ENCODE measurements around the gene ARHGAP22. TPM values are rescaled to one million over a fixed set of nuclear protein-coding genes. Genes with fewer than 3 reads are reported as not detected.

ARHGAP22 gene
- total RNA-seq, 1 donor from 2014 or later: 1.6 TPM

DNA sequence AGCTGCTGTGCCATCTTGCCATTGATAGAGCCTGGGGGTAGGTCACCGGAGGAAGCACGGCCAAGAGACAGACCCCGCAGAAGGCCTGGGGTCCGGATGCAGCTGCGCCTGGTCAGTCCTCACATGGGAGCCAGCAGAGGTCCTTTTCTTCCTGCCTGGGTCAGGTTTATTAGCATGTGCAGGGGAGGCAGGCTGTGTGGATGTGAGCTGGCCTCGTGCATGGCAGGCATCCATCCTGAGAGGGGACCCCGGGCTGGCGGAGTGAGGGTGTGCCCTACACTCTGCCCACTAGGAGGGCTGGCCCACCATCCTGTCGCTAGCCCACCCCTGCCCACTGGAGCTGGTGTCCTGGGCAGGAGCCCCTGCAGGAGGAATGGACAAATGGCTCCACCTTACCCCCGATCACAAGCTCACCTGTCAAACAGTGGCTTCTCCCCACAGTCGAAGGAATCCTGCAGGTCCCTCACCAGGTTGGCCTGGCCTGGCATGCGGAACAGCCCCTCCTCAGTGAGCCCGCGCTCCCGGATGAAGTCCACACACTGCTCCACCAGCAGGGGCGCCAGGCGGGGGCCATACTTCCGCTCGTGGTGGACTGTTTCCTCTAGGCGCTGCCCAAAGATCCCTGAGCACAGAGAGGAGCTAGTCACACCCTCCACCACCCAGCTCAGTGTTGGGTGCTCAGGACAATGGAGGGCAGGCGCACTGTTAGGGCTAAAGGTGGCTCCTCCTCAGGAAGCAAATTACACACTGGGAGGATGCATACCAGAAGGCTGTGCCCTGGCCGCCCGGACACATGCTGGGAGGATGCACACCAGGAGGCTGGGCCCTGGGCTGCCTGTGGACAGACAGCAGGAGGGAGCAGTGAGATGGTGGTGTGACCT lies 145.4 kb downstream of the ARHGAP22 start:
- ATAC-seq: no peak

DNA sequence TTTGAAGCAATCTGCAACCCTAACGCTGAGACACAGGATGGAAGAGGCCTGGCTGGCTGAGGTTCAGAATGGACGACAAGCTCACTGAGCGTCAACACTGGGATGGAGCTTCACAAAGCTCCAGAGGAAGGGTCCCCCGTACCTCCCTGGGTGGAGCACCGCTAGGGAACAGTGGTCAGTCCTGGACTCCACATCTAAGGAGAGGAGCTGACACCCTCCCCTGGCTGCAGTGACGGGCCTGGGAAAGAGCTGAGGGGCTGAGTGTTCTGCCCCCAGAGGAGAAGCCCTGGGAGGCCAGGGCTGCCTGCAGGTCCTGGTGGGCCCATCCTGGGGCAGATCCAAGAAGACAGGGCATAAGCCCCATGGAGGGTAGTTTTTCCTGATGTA lies 146.2 kb downstream of the ARHGAP22 start:
- ATAC-seq: no peak

DNA sequence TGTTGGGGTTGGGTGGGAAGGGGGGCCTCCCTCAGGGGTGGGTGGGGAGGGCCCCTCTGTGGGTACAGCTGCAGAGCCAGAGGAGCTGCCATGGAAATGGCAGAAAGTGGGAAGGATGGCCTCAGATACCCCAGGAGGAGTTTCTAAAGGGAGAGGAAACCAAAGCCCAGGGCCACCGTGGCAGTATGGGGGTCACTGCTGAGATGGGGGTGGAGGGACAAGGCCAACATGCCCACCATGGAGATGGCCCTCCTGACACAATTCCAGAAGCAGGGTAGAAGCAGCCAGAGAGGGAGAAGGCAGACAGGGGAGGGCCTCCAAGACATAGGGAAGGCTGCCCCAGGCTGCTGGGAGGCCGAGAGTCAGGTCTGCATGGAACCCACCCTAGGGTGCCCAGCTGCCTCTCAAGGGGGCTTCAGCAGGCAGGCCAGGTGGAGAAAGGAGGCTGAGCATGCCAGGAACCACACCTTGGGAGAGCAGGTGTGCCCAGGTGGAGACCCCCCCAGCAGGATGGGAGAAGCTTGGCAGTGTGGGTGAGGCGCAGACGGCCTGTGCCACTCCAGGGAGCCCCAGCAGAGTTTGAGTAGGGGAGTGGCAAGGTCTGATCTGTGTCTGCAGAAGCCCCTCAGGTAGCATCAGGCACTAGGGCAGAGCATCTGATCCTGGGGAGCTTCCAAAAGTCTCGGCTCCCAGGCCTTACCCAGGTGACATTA lies 146.8 kb downstream of the ARHGAP22 start:
- ATAC-seq: no peak

DNA sequence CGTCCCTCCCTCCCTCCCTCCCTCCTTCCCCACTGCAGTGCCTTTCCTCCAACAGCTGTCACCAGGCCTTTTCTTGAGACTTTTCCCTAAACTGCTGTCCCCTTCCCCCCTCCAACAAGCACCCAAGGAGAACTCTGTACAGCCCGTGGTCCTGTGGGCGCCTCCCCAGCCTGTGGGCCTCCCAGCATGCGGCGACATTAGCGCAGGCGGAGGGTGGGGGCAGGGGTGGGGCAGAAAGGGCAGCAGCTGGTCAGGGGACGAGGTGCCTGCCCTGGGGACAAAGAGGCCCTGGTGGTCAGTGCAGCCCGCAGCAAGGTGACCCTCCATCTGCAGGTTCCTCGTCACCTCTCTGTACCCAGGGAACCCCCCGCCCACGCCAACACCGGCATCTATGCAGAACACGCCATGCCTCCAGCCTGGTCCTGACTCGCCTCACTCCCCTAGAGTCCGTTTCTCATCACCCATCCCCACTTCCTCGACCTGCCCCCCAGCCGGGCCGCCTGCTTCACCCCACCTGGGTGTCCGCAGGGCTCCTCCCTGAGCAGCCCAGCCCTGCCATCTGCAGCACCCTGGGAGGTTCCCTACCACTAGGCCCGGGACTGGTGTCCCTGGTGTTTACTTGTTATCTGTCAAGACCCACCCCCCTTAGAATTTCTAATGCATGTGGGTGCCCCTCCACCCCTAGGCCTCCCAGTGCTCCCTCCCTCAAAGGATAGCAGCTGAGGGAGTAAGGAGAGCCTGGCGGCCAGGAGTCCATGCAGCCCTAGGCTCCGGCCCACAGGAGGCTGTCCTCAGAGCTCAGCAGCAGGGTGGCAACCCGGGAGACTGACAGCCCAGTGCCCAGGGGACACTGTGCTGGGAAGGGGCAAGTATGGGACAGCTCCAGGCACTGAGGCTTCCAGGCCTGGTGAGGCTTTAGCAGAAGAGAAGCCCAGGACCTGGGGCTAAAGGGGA lies 147.8 kb downstream of the ARHGAP22 start:
- ATAC-seq: no peak

DNA sequence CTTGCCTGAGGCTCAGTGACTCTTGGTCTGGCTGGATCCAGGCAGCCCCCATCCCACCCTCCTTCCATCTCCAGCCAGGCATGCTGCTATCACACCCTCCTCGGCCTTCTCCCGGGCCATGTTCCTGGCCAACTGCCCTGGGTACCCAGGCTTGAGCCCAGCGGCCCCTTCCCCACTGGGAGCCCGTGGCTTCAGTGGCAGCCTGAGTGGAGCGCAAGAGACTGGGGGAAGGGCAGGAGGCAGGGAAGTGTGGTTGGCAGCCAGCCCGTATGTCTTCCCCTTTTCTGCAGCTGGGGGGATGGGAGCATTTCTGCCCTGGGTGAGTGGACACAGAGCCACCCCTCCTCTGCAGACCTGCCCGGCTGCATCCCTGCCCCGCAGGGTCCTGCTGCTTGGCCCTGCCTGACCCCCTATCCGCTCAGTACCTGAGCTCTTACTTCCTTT lies 148.5 kb downstream of the ARHGAP22 start:
- ATAC-seq: no peak

DNA sequence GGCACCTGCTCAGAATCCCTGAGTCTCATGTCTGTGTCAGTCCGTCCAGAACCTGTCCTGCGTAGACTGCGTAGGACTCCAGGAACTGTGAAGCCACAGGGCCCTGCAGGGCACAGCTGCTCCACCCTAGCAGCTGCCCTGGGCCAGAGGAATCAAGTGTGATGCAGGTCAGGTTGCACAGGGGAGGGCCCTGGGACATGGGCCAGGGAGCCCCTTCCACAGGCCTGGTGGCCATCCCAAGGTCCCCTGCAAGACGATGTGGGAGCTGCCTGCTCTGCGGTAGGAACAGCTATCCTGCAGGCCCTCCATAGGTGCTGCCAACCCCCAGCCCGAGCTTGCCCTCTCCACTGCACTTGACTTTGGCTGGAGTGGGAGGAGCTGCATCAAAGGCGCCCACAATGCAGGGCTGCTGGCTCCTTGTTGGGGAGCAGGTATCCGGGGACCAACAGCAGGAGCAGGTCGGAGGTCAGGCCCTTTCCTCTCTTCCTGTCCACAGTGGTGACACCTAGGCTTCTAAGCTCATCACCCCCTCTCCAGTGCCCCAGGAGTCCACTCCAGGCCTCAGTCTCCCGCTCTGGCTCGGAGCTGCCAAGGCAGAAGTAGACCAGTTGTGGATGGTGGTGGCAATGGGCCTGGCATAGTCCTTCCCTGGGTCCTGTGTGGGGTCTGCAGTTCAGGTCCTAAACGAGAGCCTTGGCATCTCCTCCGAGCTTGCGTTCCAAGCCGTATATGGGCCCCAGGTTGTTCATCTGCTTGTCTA lies 149.3 kb downstream of the ARHGAP22 start:
- no peak for ATAC-seq

DNA sequence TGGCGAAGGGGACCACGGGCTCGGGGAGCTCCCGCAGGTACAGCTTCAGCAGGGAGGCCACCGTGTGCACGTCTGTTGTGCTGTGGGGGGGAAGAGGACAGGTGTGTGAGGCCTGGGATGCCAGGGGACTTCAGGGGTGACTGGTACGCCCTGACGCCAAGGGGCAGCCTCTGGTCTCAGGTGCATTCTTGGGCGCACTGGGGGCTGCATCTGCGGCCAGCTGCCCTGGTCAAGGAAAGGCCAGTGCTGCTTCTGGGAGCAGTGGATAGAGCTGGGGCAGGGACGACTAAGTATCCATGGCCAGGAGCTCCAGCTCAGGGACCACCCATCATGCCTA lies 149.8 kb downstream of the ARHGAP22 start:
- no peak for ATAC-seq

DNA sequence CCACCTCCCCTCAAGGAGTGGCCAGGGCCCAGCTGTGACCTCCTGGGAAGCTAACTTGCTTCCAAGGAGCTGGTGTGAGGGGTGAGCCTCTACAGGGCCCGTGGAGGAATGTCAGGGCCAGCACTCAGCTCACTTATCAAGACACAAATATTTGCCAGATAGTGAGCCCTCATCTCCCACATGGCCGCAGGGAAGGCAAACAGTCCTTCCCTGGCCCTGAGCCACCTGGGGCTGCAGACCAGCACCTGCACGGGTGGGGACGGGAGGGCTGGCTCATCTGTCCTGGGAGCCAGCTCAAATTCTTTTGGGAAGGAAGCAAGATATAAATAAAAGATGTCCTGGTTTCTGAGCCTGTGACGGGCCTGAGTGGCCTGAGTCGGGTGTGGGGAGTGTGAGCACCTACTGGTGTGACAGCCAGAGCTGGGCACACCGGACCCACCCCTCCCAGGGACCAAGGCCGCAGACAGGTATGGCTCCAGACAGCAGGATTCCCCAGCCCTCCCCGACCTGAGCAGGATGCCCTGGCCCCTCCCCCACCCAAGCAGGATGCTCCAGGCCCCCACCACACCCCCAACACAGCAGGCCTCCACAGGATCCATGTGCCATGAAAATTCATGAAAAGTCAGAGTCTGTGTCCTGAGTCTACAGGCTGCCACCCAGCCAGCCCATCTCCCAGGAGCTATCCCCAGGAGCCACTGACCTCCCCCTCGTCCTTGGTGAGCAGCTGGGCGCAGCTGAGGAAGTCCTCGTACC lies 150.4 kb downstream of the ARHGAP22 start:
- no peak for ATAC-seq

DNA sequence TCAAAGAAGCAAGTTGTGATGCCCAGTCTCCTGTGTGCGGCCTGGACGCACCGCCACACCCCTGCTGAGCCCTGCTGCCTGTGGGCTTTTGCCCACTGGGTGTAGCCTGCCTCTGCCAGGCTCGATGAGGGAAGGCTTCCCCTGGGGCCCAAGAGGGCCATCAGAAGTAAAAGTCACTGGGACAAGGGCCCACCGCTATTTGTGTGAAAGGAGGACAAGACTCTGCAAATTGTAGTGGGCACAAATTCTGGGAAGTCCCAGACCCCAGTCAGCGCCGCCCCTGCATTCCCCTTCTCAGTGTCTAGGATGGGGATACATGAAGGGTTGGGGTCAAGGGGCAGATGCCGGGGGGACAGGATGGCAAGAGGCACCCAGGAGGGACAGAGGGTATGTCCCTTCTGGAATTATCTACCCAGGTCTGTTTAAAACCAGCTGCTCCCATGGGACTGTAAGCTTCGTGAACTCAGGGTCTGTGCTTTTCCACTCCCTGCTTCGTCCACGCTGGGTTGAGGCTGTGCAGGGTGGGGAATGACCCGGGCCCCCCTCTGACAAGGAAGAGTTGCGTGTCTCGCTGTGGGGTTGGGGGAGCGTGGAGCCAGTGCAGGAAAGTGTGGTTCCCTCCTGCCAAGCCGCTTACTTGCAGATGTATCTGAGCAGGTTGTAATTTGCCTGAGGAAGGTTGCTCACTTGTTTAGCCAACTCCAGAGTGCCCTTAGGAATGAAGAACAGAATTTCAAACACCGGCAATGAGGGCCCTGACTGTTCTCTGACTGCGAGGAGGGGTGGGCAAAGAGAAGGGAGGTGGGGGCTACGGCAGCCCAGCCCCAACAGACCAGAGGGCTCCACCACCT lies 151.2 kb downstream of the ARHGAP22 start:
- no peak for ATAC-seq

DNA sequence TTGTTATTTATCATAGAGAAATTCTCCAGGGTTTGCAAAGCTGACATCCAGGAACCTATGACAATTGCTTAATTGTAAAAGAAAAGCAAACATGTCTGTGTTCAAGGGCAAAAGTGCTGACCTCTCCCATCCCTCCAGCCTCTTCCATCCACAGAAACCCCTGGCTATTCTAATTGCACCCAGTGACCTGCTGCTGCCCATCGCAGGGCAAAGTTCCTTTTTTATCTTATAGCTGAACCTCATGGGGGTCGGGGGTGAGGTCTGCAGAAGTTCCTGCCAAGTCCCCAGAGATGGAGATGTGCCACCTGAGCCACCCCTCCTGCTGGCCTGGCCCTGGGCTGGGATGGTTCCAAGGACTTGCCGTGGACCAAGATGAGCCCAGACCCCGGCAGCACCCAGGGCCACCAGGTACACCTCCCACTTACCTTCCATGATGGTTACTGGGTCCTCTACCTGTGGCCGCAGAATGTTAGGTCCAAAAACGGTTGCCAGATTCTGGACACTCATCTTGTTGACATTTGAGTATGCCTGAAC lies 151.9 kb downstream of the ARHGAP22 start:
- ATAC-seq: no peak

DNA sequence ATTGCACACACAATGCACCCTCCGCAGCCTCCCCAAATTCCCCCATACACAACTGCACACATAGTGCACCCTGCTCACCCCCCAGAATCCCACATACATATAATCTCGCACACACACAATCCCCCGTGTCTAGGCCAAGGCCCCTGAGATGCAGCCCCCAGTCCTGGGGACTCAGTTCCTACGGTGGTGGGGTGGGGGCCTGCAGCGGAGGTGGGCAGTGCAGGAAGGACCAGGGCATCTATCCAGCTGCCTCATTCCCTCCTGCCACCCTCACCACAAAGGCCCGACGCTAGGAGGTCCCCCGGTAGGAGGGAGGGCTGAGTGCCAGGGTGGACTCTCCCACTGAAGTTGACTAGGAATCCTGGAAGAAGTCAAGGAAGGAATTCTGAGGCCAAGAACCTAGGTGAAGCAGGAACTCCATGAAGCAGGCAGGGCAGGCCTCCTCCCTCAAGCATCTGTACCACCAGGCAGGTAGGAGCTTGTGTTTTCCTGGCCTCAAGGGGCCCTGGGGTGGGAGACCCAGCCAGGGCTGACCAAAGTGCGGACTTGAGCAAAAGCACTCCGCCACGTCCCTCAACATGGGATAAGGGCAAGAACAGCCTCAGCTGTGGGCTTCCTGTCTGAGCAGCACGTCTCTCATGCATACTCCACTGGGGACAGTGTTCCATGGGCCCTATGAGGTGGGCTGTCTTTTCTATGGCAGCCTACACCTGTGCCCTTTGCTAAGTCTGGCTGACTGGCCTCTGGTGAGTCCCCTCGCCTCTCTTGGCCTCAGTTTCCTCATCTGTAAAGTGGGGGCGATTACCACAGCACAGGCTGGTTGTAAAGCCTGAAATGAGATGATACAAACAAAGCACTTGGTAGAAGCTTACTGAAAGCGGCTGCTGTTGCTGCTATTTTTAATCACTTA lies 152.6 kb downstream of the ARHGAP22 start:
- no peak for ATAC-seq

DNA sequence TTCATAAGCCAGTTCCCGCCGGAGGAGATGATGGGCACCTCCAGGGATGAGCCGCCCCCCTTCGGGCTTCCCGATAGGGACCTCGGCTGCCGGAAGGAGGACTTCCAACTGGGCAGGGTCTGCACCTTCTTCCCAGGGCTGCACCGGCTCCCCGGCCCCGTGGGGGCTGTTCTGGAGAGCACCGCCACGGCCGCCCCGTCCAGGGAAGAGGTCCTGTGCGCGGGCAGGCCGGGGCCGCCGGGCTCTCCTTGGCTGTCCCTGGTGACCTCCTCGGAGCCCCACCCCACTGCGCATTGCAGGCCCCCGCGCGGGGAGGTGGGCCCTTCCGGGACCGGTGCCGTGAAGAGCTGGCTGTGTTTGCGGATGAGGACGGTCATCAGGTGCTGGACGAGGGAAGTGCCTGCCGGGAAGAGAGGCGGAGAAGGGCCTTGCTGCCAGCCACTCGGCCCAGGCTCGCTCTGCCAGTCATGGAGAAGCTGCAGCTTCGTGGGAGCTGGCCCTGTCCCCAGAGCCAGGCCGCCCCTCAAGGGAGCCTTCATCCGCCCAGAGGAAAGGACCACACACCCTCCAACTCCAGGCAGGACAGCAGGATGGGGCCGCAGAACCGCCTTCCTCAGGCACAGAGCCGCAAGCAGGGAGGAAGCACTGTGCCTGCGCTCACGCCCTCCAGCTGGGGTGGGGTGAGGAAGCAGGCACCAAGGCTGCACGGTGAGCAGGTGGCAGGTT lies 154.0 kb downstream of the ARHGAP22 start:
- ATAC-seq: peak; percentile 49

DNA sequence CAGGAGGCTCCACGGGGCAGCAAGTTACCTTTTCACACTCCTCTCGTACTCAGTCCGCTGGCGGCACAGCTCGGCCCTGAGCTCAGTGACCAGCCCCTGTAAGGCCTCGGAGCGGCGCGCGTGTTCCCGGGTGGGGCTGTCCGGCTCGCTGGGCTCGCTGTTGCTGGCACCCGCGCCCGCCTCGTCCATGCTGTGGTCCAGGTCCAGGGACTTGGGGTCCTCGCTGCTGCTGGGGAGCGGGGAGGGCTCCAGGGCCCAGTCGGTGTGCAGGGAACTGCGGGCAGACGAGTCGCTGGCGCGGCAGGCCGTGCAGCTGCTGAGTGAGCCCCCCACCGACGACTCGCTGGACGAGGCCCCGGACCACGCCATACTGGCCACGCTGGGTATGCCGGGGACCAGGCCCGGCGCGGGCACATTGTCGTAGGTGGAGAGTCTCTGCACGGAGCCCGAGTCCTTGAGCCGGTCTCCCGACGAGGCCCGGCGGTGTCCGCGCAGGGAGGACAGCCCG lies 154.6 kb downstream of the ARHGAP22 start:
- no peak for ATAC-seq

DNA sequence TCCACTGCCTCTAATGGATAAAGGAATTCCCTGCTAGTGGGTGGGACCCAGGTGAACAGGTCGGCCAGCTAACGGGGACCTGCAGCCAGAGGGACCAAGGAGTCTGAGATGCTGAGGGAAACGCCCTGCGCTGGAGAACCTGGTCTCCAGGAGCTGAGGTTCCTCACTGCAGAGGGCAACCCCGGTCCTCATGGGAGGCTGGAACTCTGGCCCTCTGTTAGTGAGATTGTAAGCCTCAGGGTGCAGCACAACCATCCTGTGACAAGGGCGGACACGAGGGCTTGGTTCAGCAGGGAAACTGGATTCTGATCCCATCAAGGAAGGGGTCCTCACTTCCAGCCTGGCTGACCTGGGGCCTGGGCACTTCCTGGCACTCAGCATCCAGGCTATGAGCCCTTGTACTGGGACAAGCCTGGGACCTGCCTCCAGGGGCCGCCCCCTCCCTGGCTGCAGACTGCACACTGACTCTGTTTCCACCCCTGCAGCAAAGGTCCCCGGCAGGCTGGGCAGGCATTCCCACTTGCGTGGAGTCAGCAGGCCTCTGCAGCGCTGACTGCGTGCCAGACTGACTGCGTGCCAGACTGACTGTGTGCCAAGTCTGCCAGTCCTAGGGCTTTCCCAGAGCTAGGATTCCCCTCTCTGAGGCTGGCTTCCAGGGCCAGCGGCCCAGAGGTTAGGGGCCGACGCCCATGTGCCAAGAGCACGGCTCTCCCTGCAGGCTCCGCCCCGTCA lies 155.2 kb downstream of the ARHGAP22 start:
- no peak for ATAC-seq

DNA sequence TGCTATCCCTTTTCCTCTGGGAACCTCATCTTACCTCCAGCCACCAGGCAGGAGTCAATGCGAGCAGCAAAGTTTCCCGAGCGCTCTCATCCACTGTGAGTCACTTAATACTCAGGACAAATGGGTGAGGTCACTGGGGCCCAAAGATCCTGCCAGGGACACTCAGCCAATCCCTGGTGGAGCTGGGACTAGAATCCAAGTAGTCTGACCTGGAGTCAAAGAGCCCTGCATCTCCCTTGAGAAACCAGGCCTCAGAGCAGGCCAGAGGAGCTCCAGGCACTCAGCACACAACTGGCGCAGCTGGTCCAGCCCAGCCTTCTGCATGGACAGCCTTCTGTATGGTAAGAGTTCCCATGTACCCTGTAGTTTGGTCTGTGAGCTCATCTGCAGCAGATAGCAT lies 156.1 kb downstream of the ARHGAP22 start:
- ATAC-seq: no peak

DNA sequence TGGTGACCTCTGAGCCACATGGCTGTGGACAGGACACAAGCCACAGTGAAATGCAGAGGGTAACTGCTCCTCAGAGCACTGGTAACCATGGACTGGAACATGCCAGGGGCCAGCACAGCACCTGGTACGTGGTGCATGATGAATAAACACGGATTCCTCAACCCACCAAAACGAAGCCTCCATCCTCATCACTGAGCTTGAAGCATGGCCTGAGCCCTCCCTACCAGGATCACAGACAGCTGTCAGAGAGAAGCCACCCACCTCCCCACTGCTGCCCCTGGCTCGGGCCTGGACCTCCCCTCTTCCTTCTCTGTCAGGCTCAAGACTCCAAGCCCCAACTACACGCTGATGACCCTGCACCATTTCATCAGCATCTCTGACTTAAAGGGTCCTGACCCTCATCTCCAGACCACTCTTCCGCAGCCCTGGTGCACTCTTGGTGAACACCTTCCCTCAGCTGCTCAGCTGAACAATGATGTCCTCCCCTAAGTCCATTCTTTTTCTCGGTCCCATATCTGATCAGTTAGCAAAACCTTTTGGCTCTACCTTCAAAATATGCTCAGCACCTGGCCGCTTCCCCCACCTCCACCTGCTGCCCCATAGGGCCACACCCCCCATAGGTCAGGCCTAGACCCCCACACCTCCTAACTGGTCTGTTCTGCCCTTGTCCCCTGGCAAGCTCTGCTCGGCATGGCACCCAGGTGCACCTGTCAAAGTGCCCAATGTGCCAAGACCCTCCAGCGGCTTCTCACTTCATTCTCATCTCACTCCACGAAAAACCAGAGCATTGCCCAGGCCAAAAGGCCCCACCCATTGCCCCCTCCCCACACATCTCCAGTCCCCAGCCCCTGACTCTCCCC lies 157.3 kb downstream of the ARHGAP22 start:
- ATAC-seq: no peak

Measured in esophagus mucosa (tissue), 1 donor.